Fibroblast of skin of right biceps (primary cell): ENCODE results near the gene FUT6.
"Not testable (repeated sequence)": the region's sequence is repeated elsewhere in the genome, so short reads cannot be mapped to it uniquely, and the experiment has no call there.

Experiments
- DNase-seq: peaks from one replicate; pipeline ENCODE4 v3.0.0-alpha.2; 2013

FUT6 gene

GRCh38 chr19:5839065-5840017 is at the start of gene FUT6:
Gene FUT6 (minus strand): TSS chr19:5839702. CDS start chr19:5832567, 7,135 bp downstream.
- DNase-seq = no peak

- not testable (repeated sequence) for DNase-seq
Observed at GRCh38 chr19:5884065-5884811, 44.7 kb upstream of the FUT6 start.

GRCh38 chr19:5883157-5883873 is 43.8 kb upstream of the FUT6 start:
- DNase-seq = not testable (repeated sequence)

GRCh38 chr19:5882421-5882968 is 43.0 kb upstream of the FUT6 start:
- no peak for DNase-seq

- no peak for DNase-seq
Observed at GRCh38 chr19:5881543-5882299, 42.2 kb upstream of the FUT6 start.

GRCh38 chr19:5880604-5881078 is 41.1 kb upstream of the FUT6 start:
- DNase-seq = peak; percentile 82

- DNase-seq = no peak
Observed at GRCh38 chr19:5880196-5880595, 40.7 kb upstream of the FUT6 start.

- DNase-seq = no peak
Observed at GRCh38 chr19:5877882-5878281, 38.4 kb upstream of the FUT6 start.

GRCh38 chr19:5877427-5877826 is 37.9 kb upstream of the FUT6 start:
- no peak for DNase-seq

- peak; percentile 76 for DNase-seq
Observed at GRCh38 chr19:5874496-5874895, 35.0 kb upstream of the FUT6 start.

GRCh38 chr19:5873617-5874199 is 34.2 kb upstream of the FUT6 start:
- DNase-seq = no peak

- no peak for DNase-seq
Observed at GRCh38 chr19:5870986-5871394, 31.5 kb upstream of the FUT6 start.

GRCh38 chr19:5867201-5868136 is 28.0 kb upstream of the FUT6 start:
- DNase-seq = no peak

- no peak for DNase-seq
Observed at GRCh38 chr19:5865772-5866171, 26.3 kb upstream of the FUT6 start.

- no peak for DNase-seq
Observed at GRCh38 chr19:5864725-5865486, 25.4 kb upstream of the FUT6 start.

GRCh38 chr19:5864013-5864720 is 24.7 kb upstream of the FUT6 start:
- DNase-seq = no peak

GRCh38 chr19:5863030-5863665 is 23.6 kb upstream of the FUT6 start:
- no peak for DNase-seq
